ENCODE data around the gene CORO1A.

- TF ChIP-seq POLR2AphosphoS5 (IDR thresholded peaks at IDR 0.05): no peak
- no peak for TF ChIP-seq MXI1 (conservative IDR thresholded peaks at IDR 0.05; ENCODE audit: poor library complexity, severe bottlenecking)
These were observed 3.0 kb downstream of the CORO1A start for GRCh38 chr16:30186444-30186781.
